ENCODE data around the gene CLEC6A.

The CLEC6A gene

DNA sequence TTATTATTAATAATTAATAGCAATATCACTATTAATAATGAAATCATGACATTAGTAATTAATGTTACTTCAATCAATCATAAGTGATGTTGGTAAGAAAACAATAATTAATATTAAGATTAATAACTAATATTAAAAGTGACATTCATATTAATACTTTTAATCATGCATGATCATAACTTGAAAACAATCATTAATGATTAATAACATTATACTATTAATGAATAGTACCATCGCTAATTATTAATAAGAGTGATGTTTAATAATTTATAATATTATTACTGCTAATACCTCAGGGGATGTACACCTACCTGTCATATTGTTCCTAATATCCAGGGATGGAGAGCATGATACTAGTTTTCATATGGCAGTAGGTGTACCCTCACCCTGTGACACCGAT, 10.0 kb upstream of the CLEC6A start:
- Histone ChIP-seq H2AFZ (ENCODE audit: insufficient read depth, low read length, poor library complexity) (no peak overlapping the region), H2BK5ac (ENCODE audit: low read depth, low read length, poor library complexity) (no peak overlapping the region), H3K4me1 (ENCODE audit: control insufficient read depth in 1 of 2, insufficient read depth in 2 of 2, low read length in 2 of 2) (peaks cover 2 to 4% of the 10 kb centered on the region in 2 experiments), H3K79me1 (ENCODE audit: low read length) (no peaks in the 10 kb centered on the region), H3K36me3 (ENCODE audit: control insufficient read depth in 1 of 2, insufficient read depth in 2 of 2, low read length in 2 of 2) (no peaks in the 10 kb centered on the region), H3K79me2 (ENCODE audit: control insufficient read depth, insufficient read depth, low read length, poor library complexity) (no peaks in the 10 kb centered on the region), H3K14ac (ENCODE audit: low read length) (no peak overlapping the region), H3K4ac (ENCODE audit: low read depth, low read length) (no peak overlapping the region), H3K27ac (ENCODE audit: low read depth, low read length) (no peak overlapping the region), H3K9me3 (ENCODE audit: insufficient read depth, low read depth, low read length) (no peaks in the 10 kb centered on the region), H2BK12ac (ENCODE audit: low read length) (no peak overlapping the region), H3K18ac (ENCODE audit: low read length) (no peak overlapping the region), H4K91ac (ENCODE audit: low read depth, low read length) (no peak overlapping the region), H3K23ac (ENCODE audit: low read length) (no peak overlapping the region), H3K27me3 (ENCODE audit: insufficient read depth, low read length) (no peaks in the 10 kb centered on the region), H3K4me3 (ENCODE audit: low read depth, low read length) (no peak overlapping the region), H3K9ac (ENCODE audit: low read length) (no peak overlapping the region), H3K4me2 (ENCODE audit: low read length) (no peak overlapping the region), H4K8ac (ENCODE audit: low read depth, low read length) (no peak overlapping the region), H2AK5ac (ENCODE audit: low read length) (no peak overlapping the region), H2BK120ac (ENCODE audit: insufficient read depth, low read length, poor library complexity) (no peak overlapping the region), H4K12ac (ENCODE audit: low read depth, low read length) (no peak overlapping the region)
- no peak for DNase-seq
- WGBS (ENCODE audit: extremely low coverage, insufficient coverage, insufficient read length), result no CpG with 5 or more reads among the region's 2 CpGs

DNA sequence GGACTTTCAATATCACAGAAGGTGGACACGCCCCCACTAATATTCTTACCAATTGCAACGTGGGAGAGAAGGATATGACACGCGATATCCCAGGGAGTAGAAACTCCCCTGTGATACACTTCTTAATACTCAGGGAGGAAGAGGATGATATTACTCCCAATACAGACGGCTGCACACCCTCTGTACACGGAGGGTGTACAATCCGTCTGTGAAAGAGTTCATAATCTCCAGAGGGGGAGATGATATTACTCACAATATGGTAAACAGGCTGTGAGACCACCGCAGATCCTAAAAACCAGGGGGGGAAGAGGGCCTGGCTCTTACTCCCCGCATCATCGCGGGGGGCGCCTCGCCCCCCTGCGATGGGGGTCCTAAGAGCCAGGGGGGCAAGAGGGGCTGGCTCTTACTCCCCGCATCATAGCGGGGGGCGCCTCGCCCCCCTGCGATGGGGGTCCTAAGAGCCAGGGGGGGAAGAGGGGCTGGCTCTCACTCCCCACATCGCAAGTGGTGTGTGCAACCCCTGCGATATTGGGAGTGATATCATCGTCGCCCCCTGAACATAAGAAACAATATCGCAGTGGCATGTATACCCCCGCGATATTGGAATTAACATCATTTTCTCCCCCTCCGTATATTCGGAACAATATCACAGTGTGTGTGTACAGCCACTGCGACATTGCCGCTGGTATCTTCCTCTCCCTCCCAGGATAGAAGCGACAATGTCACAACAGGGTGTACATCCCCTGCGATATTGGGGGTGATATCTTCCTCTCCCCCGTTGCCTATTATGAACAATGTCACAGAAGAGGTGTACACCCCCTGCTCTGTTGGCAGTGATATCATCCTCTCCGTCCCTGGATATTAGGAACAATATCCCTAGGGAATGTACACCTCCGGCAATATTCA, 8.9 kb upstream of the CLEC6A start:
- Histone ChIP-seq H4K8ac (ENCODE audit: low read depth, low read length) (no peak overlapping the region), H2BK12ac (ENCODE audit: low read length) (no peak overlapping the region), H3K18ac (ENCODE audit: low read length) (no peak overlapping the region), H4K12ac (ENCODE audit: low read depth, low read length) (no peak overlapping the region), H3K27me3 (ENCODE audit: insufficient read depth, low read length) (no peaks in the 10 kb centered on the region), H3K4me1 (ENCODE audit: control insufficient read depth in 1 of 2, insufficient read depth in 2 of 2, low read length in 2 of 2) (peaks cover 2 to 4% of the 10 kb centered on the region in 2 experiments), H2AFZ (ENCODE audit: insufficient read depth, low read length, poor library complexity) (no peak overlapping the region), H3K4me3 (ENCODE audit: low read depth, low read length) (no peak overlapping the region), H2AK5ac (ENCODE audit: low read length) (no peak overlapping the region), H3K23ac (ENCODE audit: low read length) (no peak overlapping the region), H3K9ac (ENCODE audit: low read length) (no peak overlapping the region), H3K27ac (ENCODE audit: low read depth, low read length) (no peak overlapping the region), H2BK120ac (ENCODE audit: insufficient read depth, low read length, poor library complexity) (no peak overlapping the region), H3K79me1 (ENCODE audit: low read length) (no peaks in the 10 kb centered on the region), H3K4me2 (ENCODE audit: low read length) (no peak overlapping the region), H3K79me2 (ENCODE audit: control insufficient read depth, insufficient read depth, low read length, poor library complexity) (no peaks in the 10 kb centered on the region), H3K9me3 (ENCODE audit: insufficient read depth, low read depth, low read length) (no peaks in the 10 kb centered on the region), H3K14ac (ENCODE audit: low read length) (no peak overlapping the region), H3K36me3 (ENCODE audit: control insufficient read depth in 1 of 2, insufficient read depth in 2 of 2, low read length in 2 of 2) (no peaks in the 10 kb centered on the region), H4K91ac (ENCODE audit: low read depth, low read length) (no peak overlapping the region), H2BK5ac (ENCODE audit: low read depth, low read length, poor library complexity) (no peak overlapping the region), H3K4ac (ENCODE audit: low read depth, low read length) (no peak overlapping the region)
- no CpG with 5 or more reads among the region's 35 CpGs for WGBS (ENCODE audit: extremely low coverage, insufficient coverage, insufficient read length)
- peak in 1 of 2 donors; percentile 0 for DNase-seq

DNA sequence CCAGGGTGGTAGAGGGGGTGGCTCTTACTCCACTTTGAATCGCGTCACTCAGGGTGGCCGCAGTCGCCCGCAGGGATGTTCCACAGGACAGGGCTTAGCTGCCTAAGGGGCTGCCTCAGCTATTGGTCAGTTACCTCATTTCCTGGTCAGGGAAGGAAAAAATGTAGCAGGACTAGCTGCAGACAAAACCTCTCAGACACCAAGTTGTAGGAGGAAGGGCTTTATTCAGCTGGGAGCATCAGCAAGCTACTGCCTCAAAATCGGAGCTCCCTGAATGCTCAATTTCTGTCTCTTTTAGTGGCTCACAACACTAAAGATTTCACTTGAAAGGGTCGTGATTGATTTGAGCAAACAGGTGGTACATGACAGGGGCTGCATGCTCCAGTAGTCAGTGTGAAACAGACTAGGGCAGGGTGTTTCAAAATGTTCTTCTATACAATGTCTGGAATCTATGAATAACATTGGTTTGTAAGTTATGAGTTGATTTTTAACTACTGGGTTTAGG, 6.4 kb upstream of the CLEC6A start:
- Histone ChIP-seq H3K4me1 (ENCODE audit: control insufficient read depth in 1 of 2, insufficient read depth in 2 of 2, low read length in 2 of 2) (peaks cover 2 to 4% of the 10 kb centered on the region in 2 experiments), H3K23ac (ENCODE audit: low read length) (no peak overlapping the region), H3K14ac (ENCODE audit: low read length) (no peak overlapping the region), H3K79me1 (ENCODE audit: low read length) (no peaks in the 10 kb centered on the region), H2AFZ (ENCODE audit: insufficient read depth, low read length, poor library complexity) (no peak overlapping the region), H2BK120ac (ENCODE audit: insufficient read depth, low read length, poor library complexity) (no peak overlapping the region), H3K9me3 (ENCODE audit: insufficient read depth, low read depth, low read length) (no peaks in the 10 kb centered on the region), H4K8ac (ENCODE audit: low read depth, low read length) (peak overlapping the region; percentile 66), H3K18ac (ENCODE audit: low read length) (peak overlapping the region; percentile 29), H3K79me2 (ENCODE audit: control insufficient read depth, insufficient read depth, low read length, poor library complexity) (no peaks in the 10 kb centered on the region), H4K91ac (ENCODE audit: low read depth, low read length) (no peak overlapping the region), H2AK5ac (ENCODE audit: low read length) (no peak overlapping the region), H3K4ac (ENCODE audit: low read depth, low read length) (no peak overlapping the region), H3K27me3 (ENCODE audit: insufficient read depth, low read length) (no peaks in the 10 kb centered on the region), H3K4me3 (ENCODE audit: low read depth, low read length) (no peak overlapping the region), H3K27ac (ENCODE audit: low read depth, low read length) (peak overlapping the region; percentile 60), H4K12ac (ENCODE audit: low read depth, low read length) (no peak overlapping the region), H3K36me3 (ENCODE audit: control insufficient read depth in 1 of 2, insufficient read depth in 2 of 2, low read length in 2 of 2) (no peaks in the 10 kb centered on the region), H2BK12ac (ENCODE audit: low read length) (no peak overlapping the region), H3K9ac (ENCODE audit: low read length) (no peak overlapping the region), H2BK5ac (ENCODE audit: low read depth, low read length, poor library complexity) (peak overlapping the region; percentile 42), H3K4me2 (ENCODE audit: low read length) (peak overlapping the region; percentile 43)
- DNase-seq, result peak; percentile 81 to 86
- WGBS (ENCODE audit: extremely low coverage, insufficient coverage, insufficient read length), result no CpG with 5 or more reads among the region's 7 CpGs

DNA sequence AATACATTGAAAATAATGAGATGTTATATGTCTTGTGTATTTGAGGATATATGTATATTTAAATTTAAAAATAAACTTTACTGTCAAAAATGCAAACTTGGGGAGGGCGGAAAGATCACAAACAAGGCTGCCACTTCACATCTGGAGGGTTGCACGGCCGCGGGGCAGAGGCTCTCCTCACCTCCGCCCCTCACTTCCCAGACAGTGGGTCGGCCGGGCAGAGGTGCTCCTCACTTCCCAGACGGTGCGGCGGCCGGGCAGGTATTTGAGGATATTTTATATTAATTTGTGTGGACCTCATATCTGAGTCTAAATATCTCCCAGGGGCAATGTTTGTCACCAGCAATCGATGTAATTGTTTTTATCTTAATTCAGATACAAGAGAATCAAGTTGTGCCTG, 3.7 kb upstream of the CLEC6A start:
- Histone ChIP-seq H3K9ac (ENCODE audit: low read length) (no peak overlapping the region), H3K23ac (ENCODE audit: low read length) (no peak overlapping the region), H3K4me1 (ENCODE audit: control insufficient read depth in 1 of 2, insufficient read depth in 2 of 2, low read length in 2 of 2) (peaks cover 2 to 4% of the 10 kb centered on the region in 2 experiments), H3K9me3 (ENCODE audit: insufficient read depth, low read depth, low read length) (no peaks in the 10 kb centered on the region), H2BK12ac (ENCODE audit: low read length) (no peak overlapping the region), H3K79me2 (ENCODE audit: control insufficient read depth, insufficient read depth, low read length, poor library complexity) (no peaks in the 10 kb centered on the region), H2AK5ac (ENCODE audit: low read length) (no peak overlapping the region), H4K91ac (ENCODE audit: low read depth, low read length) (no peak overlapping the region), H4K12ac (ENCODE audit: low read depth, low read length) (no peak overlapping the region), H3K27me3 (ENCODE audit: insufficient read depth, low read length) (no peaks in the 10 kb centered on the region), H3K36me3 (ENCODE audit: control insufficient read depth in 1 of 2, insufficient read depth in 2 of 2, low read length in 2 of 2) (no peaks in the 10 kb centered on the region), H3K27ac (ENCODE audit: low read depth, low read length) (no peak overlapping the region), H3K79me1 (ENCODE audit: low read length) (no peaks in the 10 kb centered on the region), H3K14ac (ENCODE audit: low read length) (no peak overlapping the region), H2BK120ac (ENCODE audit: insufficient read depth, low read length, poor library complexity) (no peak overlapping the region), H3K4me2 (ENCODE audit: low read length) (no peak overlapping the region), H3K18ac (ENCODE audit: low read length) (no peak overlapping the region), H2BK5ac (ENCODE audit: low read depth, low read length, poor library complexity) (no peak overlapping the region), H3K4me3 (ENCODE audit: low read depth, low read length) (no peak overlapping the region), H2AFZ (ENCODE audit: insufficient read depth, low read length, poor library complexity) (no peak overlapping the region), H4K8ac (ENCODE audit: low read depth, low read length) (no peak overlapping the region), H3K4ac (ENCODE audit: low read depth, low read length) (no peak overlapping the region)
- DNase-seq, result peak in 1 of 2 donors; percentile 0
- WGBS (ENCODE audit: extremely low coverage, insufficient coverage, insufficient read length), result no CpG with 5 or more reads among the region's 12 CpGs
